ENCODE data around the gene CLTB.
"Not testable (repeated sequence)": the region's sequence is repeated elsewhere in the genome, so short reads cannot be mapped to it uniquely, and the experiment has no call there.

Gene CLTB

DNA sequence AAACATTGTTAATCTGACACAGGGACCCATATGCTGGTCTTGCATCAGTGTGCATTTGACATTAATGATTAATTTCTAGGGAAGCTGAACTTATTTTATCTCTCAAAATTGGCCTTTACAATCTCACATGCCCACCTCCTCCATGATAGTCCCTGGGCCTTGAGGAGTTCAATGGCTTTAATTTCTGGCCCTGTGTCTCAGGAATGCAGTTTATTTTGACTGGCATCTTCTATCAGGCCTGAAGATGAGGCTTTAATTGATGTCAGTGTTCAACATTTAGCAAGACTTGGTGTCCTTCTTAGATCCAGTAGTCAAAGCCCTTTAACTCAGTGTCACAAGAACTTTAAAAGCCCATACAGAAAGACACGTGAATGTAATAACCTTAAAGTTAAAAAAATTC, 10.5 kb upstream of the CLTB start:
- no peak for DNase-seq

DNA sequence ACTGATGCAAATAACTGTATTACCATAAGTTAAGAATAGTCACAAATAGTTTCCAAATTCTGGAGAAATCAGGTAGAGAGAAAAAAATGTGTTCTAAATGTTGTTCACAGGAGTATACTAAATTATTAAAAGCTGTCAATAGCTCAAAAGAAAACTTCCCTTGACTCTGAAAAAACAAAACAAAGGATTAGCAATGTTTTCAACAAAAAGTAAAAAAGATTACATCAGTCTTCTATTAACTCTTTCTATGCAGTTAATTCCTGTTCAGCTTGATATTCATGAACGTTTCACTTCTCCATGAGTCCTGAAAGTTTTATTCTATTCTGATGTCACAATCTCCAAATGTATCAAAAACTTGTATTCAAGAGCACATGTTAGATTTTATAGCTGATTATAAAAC, 9.5 kb upstream of the CLTB start:
- no peak for DNase-seq

DNA sequence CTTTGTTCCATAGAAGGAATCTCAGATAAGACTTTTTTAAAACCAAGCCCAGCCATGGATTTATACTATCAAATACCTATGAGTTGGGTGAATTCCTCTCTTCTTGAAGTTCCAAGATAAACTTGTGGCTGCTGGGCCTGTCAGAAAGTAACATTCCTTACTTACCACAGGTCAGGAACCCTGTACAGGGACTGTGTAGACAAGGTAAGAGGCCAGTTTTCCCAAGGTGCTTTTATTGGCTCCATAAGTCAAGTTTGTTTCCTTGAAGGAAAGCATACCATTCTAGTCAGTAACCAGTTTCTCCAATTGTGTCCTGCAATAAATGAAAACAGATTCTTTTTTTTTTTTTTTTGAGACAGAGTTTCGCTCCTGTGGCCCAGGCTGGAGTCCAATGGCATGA, 8.8 kb upstream of the CLTB start:
- DNase-seq, result no peak

DNA sequence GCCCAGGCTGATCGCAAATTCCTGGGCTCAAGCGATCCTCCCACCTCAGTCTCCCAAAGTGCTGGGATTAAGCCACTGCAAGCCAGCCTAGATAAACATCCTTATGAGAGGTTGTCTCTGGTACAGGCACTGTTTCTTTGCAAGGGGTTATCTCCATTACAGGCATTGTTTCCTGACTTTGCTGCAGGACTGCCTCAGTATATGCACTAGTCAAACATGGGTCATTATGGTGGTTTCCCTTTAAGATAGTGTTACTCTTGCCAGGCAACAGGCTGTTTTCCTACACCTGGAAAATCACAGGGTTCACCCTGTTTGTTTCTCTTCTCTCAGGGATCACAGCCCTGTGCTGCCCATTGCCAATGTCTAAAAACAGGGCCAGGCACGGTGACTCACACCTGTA, 7.8 kb upstream of the CLTB start:
- DNase-seq, result no peak

DNA sequence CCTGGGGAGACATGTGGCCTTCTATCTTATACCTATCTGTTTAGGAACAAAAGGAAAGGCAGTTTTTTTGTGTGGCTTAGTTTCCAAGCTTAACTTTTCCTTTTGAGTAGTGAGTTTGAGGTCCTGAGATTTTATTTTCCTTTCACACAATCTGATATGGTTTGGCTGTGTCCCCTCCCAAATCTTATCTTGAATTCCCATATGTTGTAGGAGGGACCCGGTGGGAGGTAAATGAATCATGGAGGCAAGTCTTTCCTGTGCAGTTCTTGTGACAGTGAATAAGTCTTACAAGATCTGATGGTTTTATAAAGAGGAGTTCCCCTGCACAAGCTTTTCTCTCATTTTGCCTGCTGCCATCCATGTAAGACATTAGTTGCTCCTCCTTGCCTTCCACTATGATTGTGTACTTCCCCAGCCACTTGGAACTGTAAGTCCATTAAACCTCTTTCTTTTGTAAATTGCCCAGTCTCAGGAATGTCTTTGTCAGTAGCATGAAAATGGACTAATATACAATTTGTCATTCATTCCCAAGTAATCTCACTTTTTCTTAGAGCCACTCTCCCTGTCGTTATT, 4.7 kb upstream of the CLTB start:
- no peak for DNase-seq

DNA sequence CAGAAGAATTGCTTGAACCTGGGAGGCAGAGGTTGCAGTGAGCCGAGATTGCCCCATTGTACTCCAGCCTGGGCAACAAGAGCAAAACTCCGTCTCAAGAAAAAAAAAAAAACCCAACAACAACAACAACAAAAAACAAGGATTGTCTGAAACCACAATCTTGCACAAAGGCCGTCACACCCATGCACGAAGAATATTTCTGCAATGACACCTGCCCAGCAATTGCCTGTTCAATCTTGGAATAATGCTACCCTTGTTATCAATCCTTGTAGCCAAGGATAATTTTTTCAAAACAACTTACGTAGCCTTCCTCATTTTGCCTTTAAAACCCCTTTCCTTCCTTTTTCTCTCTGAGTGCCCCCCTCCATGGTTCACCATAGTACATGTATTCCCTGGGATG, 3.7 kb upstream of the CLTB start:
- no peak for DNase-seq

DNA sequence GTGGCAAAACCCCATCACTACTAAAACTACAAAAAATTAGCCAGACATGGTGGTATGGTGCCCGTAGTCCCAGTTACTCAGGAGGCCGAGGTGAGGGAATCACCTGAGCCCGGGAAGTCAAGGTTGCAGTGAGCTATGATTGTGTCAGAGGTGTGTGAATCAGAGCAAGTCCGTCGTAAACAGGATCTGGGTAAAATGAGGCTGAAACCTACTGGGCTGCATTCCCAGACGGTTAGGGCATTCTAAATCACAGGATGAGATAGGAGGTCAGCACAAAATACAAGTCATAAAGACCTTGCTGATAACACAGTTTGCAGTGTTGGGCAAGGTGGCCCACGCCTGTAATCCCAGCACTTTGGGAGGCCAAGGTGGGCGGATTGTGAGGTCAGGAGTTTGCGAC, 1.9 kb upstream of the CLTB start:
- DNase-seq, result no peak

DNA sequence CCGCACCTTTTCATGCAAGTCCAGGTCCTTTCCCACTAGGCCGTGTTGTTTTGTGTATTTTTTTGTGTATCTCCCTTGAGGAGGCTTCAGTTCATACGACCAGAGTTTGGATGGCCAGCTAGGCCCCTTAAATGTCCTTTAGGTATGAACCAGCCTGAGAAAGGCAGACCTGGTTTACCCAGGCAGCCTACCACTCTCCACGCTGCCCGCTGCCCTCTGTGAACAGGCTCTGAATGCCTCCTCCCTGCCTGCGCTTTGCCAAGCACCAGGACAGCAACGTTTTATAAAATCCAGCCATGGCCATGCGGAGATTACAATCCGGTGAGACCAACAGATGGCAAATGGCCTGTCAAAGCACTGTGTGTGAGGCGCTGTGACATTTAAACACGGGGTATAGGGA, 626 bp upstream of the CLTB start:
- no peak for DNase-seq

DNA sequence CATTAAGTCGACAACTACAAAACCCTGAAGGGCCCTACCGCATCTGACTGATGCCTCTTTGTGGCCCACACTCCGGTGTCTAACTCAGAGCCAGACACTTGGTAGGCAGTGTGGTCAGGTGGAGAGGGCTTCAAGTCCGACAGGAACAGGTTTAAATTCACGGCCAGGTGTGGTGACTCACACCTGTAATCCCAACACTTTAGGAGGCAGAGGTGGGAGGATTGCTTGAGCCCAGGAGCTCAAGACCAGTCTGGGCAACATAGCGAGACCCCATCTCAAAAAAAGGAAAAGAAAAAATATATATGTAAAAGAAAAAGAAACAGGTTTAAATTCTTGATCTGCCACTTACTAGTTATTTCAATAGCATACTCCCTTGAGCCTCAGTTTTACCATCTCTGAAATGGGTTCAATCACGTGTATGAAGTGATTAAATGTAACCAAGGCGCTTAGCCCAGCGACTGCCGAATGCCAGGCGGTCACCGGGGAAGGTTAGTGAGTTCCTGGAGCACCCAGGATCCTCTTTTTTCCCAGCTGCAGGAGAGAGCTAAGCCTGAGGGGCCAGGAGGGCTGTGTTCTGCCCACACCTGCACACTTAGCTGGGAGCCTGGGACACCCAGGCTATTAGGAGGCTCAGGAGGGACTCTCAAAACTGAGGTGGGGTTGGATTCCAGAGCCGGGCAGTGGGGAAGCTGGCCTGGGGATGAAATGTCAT, 943 bp downstream of the CLTB start:
- DNase-seq, result no peak

DNA sequence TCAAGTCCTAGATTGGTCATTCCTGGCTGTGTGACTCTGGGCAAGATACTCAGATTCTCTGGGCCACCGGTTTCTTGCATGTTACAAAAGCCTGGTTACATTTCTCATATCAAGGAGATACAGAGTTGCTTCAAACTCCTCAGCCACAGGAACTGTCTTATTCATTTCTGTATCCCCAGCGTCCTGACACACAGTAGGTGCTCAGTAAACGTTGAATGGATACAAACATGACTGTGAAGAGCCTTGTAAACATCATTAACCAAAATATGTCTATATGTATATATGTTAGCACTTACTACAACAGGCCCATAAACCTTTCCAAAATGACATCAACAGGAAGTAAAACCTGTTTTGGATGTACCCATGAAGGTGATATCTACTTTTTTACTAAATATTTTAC, 1.6 kb downstream of the CLTB start:
- DNase-seq, result no peak

DNA sequence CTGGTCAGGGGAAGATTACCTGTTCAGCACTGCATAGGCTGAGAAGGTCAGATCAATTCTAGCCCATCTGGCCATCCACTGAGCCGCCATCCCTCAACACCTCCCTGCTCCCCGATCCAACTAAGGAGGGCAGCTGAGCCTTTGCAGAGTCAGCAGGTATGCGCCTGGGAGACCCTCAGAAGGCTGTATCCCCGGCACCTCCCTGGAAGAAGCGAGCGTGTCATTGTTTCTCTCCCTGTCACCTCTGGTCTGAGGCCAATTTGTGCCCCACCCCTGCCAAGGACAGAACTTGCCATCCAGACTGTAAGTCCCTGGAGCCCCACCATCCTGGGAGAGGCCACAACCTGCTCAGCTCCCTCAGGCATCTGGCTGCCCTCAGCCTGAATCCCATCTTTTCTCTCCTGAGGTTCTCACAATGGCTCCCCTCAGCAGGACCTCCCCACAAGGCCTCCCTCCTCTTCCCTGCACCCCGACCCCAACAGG, 2.6 kb downstream of the CLTB start:
- no peak for DNase-seq

DNA sequence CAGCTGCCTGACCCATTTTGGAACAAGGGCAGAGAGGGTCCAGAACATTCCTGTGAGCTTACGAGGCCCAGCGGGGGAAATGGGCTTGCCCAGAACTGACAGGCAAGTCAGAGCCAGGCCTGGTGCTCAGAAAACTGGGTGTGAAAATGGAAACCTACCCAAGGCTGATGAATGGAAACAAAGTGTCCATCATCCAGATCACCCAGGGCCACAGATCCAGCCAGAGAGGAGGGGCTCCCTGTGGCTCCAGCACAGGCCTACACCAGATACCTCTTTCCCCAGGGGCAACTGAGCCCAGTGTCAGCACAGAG, 3.1 kb downstream of the CLTB start:
- DNase-seq, result no peak

DNA sequence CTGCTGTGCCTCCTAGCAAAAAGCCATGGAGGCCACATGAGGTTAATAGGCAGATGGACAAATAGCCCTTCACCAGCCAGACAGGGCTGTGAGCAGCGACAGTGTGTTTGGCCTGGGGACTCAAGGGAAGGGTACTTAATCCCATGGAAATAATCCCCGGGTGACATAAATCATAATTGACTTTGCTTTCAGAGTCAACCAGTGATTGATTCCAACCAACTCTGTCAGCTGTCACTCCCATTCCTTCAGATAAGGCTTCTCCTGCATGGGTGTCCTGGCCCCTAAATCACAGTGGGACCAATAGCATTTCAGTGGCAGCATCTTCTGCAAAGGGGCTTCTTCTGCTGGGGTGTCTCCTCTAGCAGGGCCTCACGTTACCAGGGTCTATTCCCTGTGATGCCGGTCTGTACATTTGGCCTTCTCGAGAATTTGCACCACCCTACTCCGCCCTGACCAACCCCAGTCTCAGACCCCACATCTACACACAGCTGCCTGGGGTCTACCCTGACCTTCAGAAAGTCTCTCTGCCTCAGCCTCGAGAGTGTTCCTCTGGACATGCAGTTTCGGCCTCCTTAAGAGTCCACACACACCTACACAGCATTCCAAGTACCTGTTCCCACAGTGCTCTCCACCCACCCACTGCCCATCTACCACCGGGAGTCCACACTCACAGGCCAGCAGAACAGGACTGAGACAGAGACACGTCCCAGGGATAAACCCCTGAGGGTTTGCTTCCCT, 3.7 kb downstream of the CLTB start:
- no peak for DNase-seq

DNA sequence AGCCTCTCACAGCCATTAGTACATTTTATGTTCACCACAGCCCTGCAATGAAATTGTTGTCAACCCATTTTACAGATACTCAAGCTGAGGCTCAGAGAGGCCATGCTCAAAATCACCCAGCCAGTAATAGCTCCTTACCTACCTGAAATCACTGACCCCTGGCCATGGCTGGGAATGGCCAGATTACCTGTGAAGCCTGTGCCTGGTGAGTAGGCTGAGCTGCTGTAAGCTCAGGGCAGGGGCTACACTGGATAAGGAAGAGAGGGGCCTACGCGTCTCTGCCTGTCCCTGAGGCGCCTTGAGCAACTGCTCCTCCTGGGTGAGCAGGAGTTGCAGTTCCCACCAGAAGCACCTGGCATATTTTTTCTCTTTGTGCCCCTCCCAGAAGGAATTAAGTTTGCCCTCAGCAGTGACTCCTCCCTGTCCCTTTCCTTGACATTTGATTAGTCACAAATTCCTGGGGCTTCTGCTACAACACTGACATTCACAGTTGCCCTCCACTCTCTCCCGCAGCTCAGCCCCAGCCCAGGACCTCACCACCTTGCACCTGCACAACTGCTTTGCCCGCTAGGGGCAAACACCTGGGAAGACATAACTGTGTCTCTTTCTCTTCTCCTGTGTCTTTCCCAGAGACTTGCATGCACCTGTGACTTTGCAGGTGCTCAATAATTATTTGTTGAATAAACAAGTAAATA, 5.7 kb downstream of the CLTB start:
- DNase-seq, result no peak

DNA sequence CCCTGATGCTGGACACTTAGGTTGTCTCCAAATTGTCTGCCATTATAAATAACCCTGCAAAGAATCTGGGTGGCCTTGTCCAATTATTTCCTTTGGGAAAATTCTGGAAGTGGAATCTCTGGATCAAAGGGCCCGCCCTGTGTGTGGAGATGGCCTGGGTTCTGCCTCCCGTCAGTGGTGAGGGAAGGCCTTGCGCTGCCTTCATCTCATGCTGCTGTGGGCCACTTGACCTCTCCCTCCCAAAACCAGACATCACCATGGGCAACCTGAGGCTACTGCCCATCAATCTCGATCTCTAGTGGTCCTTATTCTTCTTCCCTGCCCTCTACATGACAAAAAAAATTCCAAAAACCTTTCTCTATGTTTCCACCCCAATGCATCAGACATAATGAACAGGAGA, 6.6 kb downstream of the CLTB start:
- no peak for DNase-seq

DNA sequence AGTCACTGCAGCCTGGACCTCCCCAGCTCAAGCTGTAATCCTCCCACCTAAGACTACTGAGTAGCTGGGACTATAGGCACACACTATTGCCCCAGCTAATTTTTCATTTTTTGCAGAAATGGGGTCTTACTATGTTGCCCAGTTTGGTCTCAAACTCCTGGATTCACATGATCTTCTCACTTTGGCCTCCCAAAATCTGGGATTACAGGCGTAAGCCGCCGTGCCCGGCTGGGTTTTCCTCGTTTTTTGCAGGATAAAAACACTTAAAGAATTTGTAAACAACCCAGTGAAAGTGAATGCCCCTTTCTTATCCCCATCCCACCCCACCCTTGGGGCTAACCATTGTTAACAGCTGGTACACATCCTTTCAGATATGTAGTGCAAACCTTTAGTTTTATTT, 7.7 kb downstream of the CLTB start:
- DNase-seq, result no peak

DNA sequence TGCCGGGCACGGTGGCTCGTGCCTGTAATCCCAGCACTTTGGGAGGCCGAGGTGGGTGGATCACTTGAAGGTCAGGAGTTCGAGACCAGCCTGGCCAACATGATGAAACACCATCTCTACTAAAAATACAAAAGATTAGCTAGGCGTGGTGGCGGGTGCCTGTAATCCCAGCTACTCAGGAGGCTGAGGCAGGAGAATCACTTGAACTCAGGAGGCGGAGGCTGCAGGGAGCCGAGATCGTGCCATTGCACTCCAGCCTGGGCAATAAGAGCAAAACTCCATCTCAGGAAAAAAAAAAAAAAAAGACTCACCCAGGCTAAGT, 8.1 kb downstream of the CLTB start:
- DNase-seq, result not testable (repeated sequence)

DNA sequence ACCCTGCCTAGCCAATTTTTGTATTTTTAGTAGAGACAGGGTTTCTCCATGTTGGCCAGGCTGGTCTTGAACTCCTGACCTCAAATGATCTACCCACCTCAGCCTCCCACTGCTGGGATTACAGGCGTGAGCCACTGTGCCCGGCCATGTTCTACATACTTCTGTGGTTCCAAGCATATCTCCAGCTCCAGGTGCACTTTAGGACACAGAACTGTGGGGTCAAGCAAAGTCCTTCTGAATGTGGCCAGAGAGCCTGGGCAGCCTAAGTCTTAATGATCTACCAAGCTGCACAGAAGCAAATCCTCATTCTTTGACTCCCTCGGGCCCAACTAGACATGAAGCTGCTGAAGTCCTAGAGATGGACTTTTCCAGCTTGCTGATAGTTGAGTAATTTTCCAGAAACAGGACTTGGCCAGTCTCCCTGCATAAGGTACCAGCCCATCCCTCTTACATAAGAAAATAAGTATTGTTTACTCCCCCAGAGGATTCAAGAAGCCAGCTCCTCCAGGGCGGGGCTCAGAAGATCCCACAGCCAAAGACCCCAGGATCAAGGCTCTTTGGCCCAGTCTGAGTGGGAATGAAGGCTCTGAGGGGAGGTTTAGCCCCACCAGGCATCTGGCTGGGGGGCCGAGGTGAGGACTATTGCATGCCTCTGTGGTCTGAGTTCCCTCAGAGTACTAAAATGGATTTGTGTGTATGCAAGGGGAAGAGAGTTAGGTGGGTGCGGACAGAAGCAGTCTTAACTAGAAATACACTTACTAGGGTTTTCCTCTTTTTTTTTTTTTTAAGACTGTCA, 8.7 kb downstream of the CLTB start:
- DNase-seq, result no peak

DNA sequence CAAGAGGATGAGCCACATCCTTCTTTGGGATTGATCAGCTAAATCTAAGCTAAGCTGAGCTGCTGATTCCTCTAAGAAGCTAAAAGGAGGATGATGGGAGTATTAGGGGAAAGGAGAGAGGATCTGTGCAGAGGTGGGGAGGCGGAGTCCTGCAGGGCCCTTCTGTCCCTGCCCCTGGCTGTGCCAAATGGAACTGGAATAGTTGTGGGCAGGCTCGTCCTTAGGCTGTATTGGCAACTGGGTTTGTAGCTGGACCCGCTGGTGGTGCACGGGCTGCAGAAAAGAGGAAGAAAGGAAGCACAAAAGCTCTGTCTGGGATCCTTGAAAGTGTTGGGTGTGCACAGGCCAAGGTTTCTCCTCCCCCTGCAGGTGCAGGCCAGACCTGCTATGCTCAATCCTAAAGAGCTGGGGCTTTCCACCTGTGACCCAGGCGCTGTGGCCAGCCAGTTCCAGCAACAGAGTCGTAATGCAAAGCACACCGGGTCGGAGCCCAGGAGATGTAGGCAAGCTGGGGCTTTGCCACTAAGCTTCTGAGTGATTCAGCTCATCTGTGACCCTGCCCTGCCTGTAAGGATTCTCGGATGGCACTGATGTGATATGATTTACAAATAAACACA, 9.8 kb downstream of the CLTB start:
- no peak for DNase-seq

DNA sequence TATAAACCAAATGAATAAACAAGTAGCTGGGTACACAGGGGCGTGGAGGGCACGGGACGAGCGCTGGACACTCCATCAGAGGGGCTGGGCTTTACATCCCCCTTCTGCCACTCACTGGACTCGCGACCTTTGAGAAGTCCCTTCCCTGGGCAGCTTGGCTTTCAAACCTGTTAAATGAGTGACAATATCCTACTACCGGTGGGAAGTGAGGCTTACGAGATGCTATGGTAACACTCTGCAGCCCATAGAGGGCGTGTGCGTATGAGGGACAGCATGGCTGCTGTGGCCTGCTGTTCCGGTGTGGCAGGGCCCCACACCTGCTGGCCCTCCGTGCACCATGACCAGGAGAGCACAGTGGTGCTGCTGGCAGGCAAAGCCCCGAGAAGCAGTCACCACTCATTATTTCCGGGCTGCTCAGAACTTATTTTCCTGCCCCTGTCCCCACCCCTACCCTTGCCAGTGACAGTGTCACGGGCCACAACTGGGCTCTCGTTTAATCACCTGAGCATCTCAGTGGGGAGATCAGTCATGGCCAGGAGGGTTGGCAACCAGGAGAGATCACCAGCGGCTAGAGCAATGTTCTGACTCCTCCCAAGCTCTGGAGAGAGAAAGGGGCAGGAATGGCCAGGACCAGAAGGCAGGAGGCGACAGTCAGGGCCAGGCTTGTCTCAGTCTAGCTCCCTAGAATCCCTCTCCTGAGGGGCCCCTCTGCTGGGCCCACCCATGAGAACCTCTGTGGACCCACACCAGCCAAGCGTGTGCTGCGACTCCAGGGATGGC, 10.5 kb downstream of the CLTB start:
- no peak for DNase-seq

DNA sequence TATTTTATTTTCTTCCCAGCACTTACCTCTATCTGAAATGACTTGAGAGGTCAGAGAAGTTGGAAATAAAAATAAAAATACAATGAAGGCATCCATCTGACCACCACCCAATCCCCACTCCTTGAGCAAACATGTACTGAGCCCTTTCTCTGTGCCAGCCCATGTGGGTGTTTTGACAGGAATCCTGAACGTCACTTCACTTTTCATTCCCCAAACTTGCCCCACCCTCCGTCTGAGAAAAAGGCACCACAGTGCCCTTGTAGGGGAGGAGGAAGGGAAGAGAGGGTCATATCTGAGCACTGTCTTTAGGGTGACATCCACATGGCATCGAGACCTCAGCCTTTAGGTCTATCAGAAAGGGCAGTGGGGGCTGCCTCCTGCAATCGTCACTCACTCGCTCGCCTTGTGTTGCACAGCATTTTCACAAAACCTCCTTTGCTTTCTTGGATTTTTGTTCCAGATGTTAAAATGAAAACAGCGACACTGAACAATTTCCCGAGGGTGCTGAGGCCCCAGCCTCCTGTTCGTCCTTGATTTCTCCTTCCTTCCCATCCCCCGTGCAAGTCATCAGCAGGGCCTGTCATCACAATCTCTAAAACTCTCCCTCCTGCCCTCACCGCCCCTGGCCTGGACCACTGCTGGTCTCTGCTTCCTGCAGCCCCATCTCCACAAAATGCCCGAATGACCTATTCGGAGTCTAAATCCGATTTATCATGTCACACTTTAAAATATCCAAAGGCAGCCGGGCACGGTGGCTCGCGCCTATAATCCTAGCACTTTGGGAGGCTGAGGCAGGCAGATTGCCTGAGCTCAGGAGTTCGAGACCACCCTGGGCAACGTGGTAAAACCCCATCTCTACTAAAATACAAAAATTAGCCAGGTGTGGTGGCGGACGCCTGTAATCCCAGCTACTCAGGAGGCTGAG, 14.8 kb downstream of the CLTB start:
- DNase-seq, result no peak
